Measurements from ENCODE around the gene OR2T34.
"Not testable (repeated sequence)": the region's sequence is repeated elsewhere in the genome, so short reads cannot be mapped to it uniquely, and the experiment has no call there.

The OR2T34 gene

GRCh38 chr1:248565530-248566373 is 8.8 kb downstream of the OR2T34 start:
- in situ Hi-C loops (cut with MboI; ENCODE audit: low sequenced_read_pairs) = not testable (repeated sequence)

GRCh38 chr1:248562672-248563071 is 11.9 kb downstream of the OR2T34 start, which contains the start of gene OR2T29:
OR2T29 (minus strand) TSS chr1:248562772; CDS start chr1:248559491, 3,281 bp downstream.
- in situ Hi-C loops (cut with MboI; ENCODE audit: low sequenced_read_pairs) = not testable (repeated sequence)

- in situ Hi-C loops (cut with MboI; ENCODE audit: low sequenced_read_pairs) = not testable (repeated sequence)
These were observed 23.5 kb downstream of the OR2T34 start for GRCh38 chr1:248551027-248551426.

DNA sequence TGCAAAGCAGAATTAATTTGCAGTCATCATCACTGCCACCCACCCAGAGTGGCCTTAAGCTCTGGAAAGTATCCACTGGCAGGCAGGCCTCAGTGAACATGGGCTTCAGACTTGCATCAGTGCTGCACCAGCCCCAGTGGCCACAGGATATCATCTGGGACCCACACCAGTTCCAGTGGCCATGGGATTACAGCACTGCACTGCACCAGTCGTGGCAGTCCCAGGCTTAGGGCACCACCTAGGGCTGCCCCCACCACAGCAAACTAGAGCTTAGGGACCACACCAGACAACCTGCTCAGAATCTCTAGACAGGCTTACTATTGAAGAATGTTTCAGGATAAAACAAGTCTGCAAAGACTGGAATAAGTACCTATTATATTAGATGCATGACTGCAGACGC is 27.2 kb downstream of the OR2T34 start:
- in situ Hi-C loops (cut with MboI; ENCODE audit: low sequenced_read_pairs) = not testable (repeated sequence)

- in situ Hi-C loops (cut with MboI; ENCODE audit: low sequenced_read_pairs) = not testable (repeated sequence)
These were observed 37.1 kb downstream of the OR2T34 start for GRCh38 chr1:248537449-248537848.

Data from HL-60/S4 treated with retinoic acid at 250 ng/mL for 4 days and 3 days (cell line).